Measurements from ENCODE around the gene STPG2. TPM values are rescaled to one million over a fixed set of nuclear protein-coding genes. Genes with fewer than 3 reads are reported as not detected.
"Not testable (repeated sequence)": the region's sequence is repeated elsewhere in the genome, so short reads cannot be mapped to it uniquely, and the experiment has no call there.

The STPG2 gene
- total RNA-seq, 1 donor from 2014 or later: not detected

- no peak for DNase-seq (ENCODE audit: extremely low read depth, low read depth, low spot score)
These were observed 489.6 kb downstream of the STPG2 start for GRCh38 chr4:97653701-97654100.

- peak; percentile 10 for DNase-seq (ENCODE audit: extremely low read depth, low read depth, low spot score)
These were observed 496.3 kb downstream of the STPG2 start for GRCh38 chr4:97646997-97647396.

GRCh38 chr4:97645071-97645821, 498.0 kb downstream of the STPG2 start:
- DNase-seq (ENCODE audit: extremely low read depth, low read depth, low spot score): no peak

GRCh38 chr4:97643179-97643578, 500.1 kb downstream of the STPG2 start:
- DNase-seq (ENCODE audit: extremely low read depth, low read depth, low spot score): no peak

- DNase-seq (ENCODE audit: extremely low read depth, low read depth, low spot score): no peak
These were observed 503.3 kb downstream of the STPG2 start for GRCh38 chr4:97639961-97640360.

GRCh38 chr4:97633831-97634230, 509.4 kb downstream of the STPG2 start:
- not testable (repeated sequence) for DNase-seq (ENCODE audit: extremely low read depth, low read depth, low spot score)

GRCh38 chr4:97627750-97628149, 515.5 kb downstream of the STPG2 start:
- no peak for DNase-seq (ENCODE audit: extremely low read depth, low read depth, low spot score)

- no peak for DNase-seq (ENCODE audit: extremely low read depth, low read depth, low spot score)
These were observed 519.1 kb downstream of the STPG2 start for GRCh38 chr4:97624204-97624603.

GRCh38 chr4:97605932-97606331, 537.3 kb downstream of the STPG2 start:
- peak; percentile 22 for DNase-seq (ENCODE audit: extremely low read depth, low read depth, low spot score)

GRCh38 chr4:97593248-97593647, 550.0 kb downstream of the STPG2 start:
- no peak for DNase-seq (ENCODE audit: extremely low read depth, low read depth, low spot score)

- no peak for DNase-seq (ENCODE audit: extremely low read depth, low read depth, low spot score)
These were observed 553.0 kb downstream of the STPG2 start for GRCh38 chr4:97590266-97590665.

- DNase-seq (ENCODE audit: extremely low read depth, low read depth, low spot score): no peak
These were observed 553.6 kb downstream of the STPG2 start for GRCh38 chr4:97589481-97590196.

GRCh38 chr4:97587912-97588311, 555.4 kb downstream of the STPG2 start:
- DNase-seq (ENCODE audit: extremely low read depth, low read depth, low spot score): no peak

GRCh38 chr4:97585274-97585673, 558.0 kb downstream of the STPG2 start:
- no peak for DNase-seq (ENCODE audit: extremely low read depth, low read depth, low spot score)

- DNase-seq (ENCODE audit: extremely low read depth, low read depth, low spot score): no peak
These were observed 560.4 kb downstream of the STPG2 start for GRCh38 chr4:97582890-97583289.

- DNase-seq (ENCODE audit: extremely low read depth, low read depth, low spot score): no peak
These were observed 566.3 kb downstream of the STPG2 start for GRCh38 chr4:97577004-97577403.

GRCh38 chr4:97560009-97560408, 583.3 kb downstream of the STPG2 start:
- DNase-seq (ENCODE audit: extremely low read depth, low read depth, low spot score): no peak

GRCh38 chr4:97558204-97558778, 585.0 kb downstream of the STPG2 start:
- DNase-seq (ENCODE audit: extremely low read depth, low read depth, low spot score): no peak

GRCh38 chr4:97550637-97551036, 592.6 kb downstream of the STPG2 start:
- not testable (repeated sequence) for DNase-seq (ENCODE audit: extremely low read depth, low read depth, low spot score)

- no peak for DNase-seq (ENCODE audit: extremely low read depth, low read depth, low spot score)
These were observed 594.2 kb downstream of the STPG2 start for GRCh38 chr4:97548943-97549583.

- no peak for DNase-seq (ENCODE audit: extremely low read depth, low read depth, low spot score)
These were observed 595.1 kb downstream of the STPG2 start for GRCh38 chr4:97548186-97548585.
